ENCODE data around the gene CYBA.

The CYBA gene

GRCh38 chr16:88596483-88596882, 54.4 kb downstream of the CYBA start:
- no peak for DNase-seq (ENCODE audit: extremely low spot score)
- CTCF ChIA-PET: no interaction called here
- POLR2A ChIA-PET: no interaction called here
- TF ChIP-seq, protein P1, sequence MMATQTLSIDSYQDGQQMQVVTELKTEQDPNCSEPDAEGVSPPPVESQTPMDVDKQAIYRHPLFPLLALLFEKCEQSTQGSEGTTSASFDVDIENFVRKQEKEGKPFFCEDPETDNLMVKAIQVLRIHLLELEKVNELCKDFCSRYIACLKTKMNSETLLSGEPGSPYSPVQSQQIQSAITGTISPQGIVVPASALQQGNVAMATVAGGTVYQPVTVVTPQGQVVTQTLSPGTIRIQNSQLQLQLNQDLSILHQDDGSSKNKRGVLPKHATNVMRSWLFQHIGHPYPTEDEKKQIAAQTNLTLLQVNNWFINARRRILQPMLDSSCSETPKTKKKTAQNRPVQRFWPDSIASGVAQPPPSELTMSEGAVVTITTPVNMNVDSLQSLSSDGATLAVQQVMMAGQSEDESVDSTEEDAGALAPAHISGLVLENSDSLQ (IDR thresholded peaks at IDR 0.05): no peak
- TF ChIP-seq HDGF (IDR thresholded peaks at IDR 0.05; ENCODE audit: borderline replicate concordance): no peak
- no peak for TF ChIP-seq FOXA1 (IDR thresholded peaks at IDR 0.05)
- no peak for TF ChIP-seq ELF4 (IDR thresholded peaks at IDR 0.05)
- no peak for TF ChIP-seq FOXM1 (IDR thresholded peaks at IDR 0.05; ENCODE audit: borderline replicate concordance)
- no peak for TF ChIP-seq ARNT (IDR thresholded peaks at IDR 0.05)
- TF ChIP-seq CTBP1 (IDR thresholded peaks at IDR 0.05; ENCODE audit: borderline replicate concordance): no peak
- no peak for TF ChIP-seq NFRKB (IDR thresholded peaks at IDR 0.05)
- no peak for TF ChIP-seq BHLHE40 (IDR thresholded peaks at IDR 0.05; ENCODE audit: borderline replicate concordance)
- TF ChIP-seq LEF1 (IDR thresholded peaks at IDR 0.05; ENCODE audit: borderline replicate concordance): no peak
- no peak for TF ChIP-seq SP1 (IDR thresholded peaks at IDR 0.05)
- TF ChIP-seq SUZ12 (IDR thresholded peaks at IDR 0.05): no peak
- no peak for TF ChIP-seq FOXK2 (IDR thresholded peaks at IDR 0.05)

- TF ChIP-seq ARNT (IDR thresholded peaks at IDR 0.05) (no peak), TARDBP (IDR thresholded peaks at IDR 0.05) (no peak), ZNF384 (IDR thresholded peaks at IDR 0.05) (no peak), HDGF (IDR thresholded peaks at IDR 0.05; ENCODE audit: borderline replicate concordance) (no peak), SUZ12 (IDR thresholded peaks at IDR 0.05) (no peak), SP1 (IDR thresholded peaks at IDR 0.05) (no peak)
- TF ChIP-seq, protein P1 (IDR thresholded peaks at IDR 0.05): no peak
- ChIA-PET POLR2A (no interaction called here), CTCF (no interaction called here)
- DNase-seq (ENCODE audit: extremely low spot score): no peak
Measured at GRCh38 chr16:88595921-88596320, 54.9 kb downstream of the CYBA start.

DNA sequence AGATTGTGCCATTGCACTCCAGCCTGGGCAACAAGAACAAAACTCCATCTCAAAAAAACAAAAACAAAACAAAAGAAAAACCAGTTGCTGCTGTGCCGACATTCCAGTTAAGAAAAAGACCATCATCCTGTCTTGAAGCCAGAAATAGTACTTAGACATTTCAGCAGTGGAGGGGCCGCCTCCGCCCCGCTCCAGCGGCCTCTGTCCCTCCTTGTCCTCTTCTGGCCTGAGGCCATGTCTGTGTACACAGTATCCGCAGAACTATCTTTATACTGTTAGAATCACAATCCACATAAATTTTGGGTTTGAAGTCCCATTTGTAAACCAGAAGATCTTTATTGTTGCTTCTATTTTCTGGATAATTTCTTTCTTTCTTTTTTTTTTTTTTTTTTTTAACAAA, 55.8 kb downstream of the CYBA start:
- ChIA-PET CTCF (no interaction called here), POLR2A (interaction anchor here (2.4 kb wide), 1 partner anchor 25 kb away, joined by 9 read pairs; the partner anchor contains the start of gene ZC3H18)
- no peak for DNase-seq (ENCODE audit: extremely low spot score)
- no peak for TF ChIP-seq BHLHE40 (IDR thresholded peaks at IDR 0.05; ENCODE audit: borderline replicate concordance)
- no peak for TF ChIP-seq ZNF384 (IDR thresholded peaks at IDR 0.05)
- no peak for TF ChIP-seq FOXM1 (IDR thresholded peaks at IDR 0.05; ENCODE audit: borderline replicate concordance)
- no peak for TF ChIP-seq ELF4 (IDR thresholded peaks at IDR 0.05)
- TF ChIP-seq SUZ12 (IDR thresholded peaks at IDR 0.05): no peak
- TF ChIP-seq ARNT (IDR thresholded peaks at IDR 0.05): no peak
- TF ChIP-seq FOXA1 (IDR thresholded peaks at IDR 0.05): no peak
- no peak for TF ChIP-seq LEF1 (IDR thresholded peaks at IDR 0.05; ENCODE audit: borderline replicate concordance)
- TF ChIP-seq, protein P1 (IDR thresholded peaks at IDR 0.05): no peak
- TF ChIP-seq TARDBP (IDR thresholded peaks at IDR 0.05): no peak
- TF ChIP-seq FOXK2 (IDR thresholded peaks at IDR 0.05): no peak
- no peak for TF ChIP-seq HDGF (IDR thresholded peaks at IDR 0.05; ENCODE audit: borderline replicate concordance)
- TF ChIP-seq SP1 (IDR thresholded peaks at IDR 0.05): no peak
- no peak for TF ChIP-seq CTBP1 (IDR thresholded peaks at IDR 0.05; ENCODE audit: borderline replicate concordance)
- TF ChIP-seq L3MBTL2 (conservative IDR thresholded peaks at IDR 0.05): no peak
- TF ChIP-seq NFRKB (IDR thresholded peaks at IDR 0.05): no peak

- POLR2A ChIA-PET: interaction anchor here (2.4 kb wide), 1 partner anchor 23 kb away, joined by 9 read pairs; the partner anchor contains the start of gene ZC3H18
- CTCF ChIA-PET: no interaction called here
- no peak for DNase-seq (ENCODE audit: extremely low spot score)
- TF ChIP-seq CTBP1 (IDR thresholded peaks at IDR 0.05; ENCODE audit: borderline replicate concordance) (no peak), SUZ12 (IDR thresholded peaks at IDR 0.05) (no peak)
Measured at GRCh38 chr16:88593910-88594309, 56.9 kb downstream of the CYBA start.

- POLR2A ChIA-PET: interaction anchor here (2.4 kb wide), 1 partner anchor 23 kb away, joined by 9 read pairs; the partner anchor contains the start of gene ZC3H18
- DNase-seq (ENCODE audit: extremely low spot score): no peak
- CTCF ChIA-PET: no interaction called here
- TF ChIP-seq SUZ12 (IDR thresholded peaks at IDR 0.05): no peak
- no peak for TF ChIP-seq BHLHE40 (IDR thresholded peaks at IDR 0.05; ENCODE audit: borderline replicate concordance)
- TF ChIP-seq CTBP1 (IDR thresholded peaks at IDR 0.05; ENCODE audit: borderline replicate concordance): no peak
- TF ChIP-seq ELF4 (IDR thresholded peaks at IDR 0.05): no peak
- no peak for TF ChIP-seq TARDBP (IDR thresholded peaks at IDR 0.05)
- no peak for TF ChIP-seq HDGF (IDR thresholded peaks at IDR 0.05; ENCODE audit: borderline replicate concordance)
- no peak for TF ChIP-seq SP1 (IDR thresholded peaks at IDR 0.05)
- no peak for TF ChIP-seq ARNT (IDR thresholded peaks at IDR 0.05)
- no peak for TF ChIP-seq L3MBTL2 (conservative IDR thresholded peaks at IDR 0.05)
- TF ChIP-seq, protein P1 (IDR thresholded peaks at IDR 0.05): no peak
Measured at GRCh38 chr16:88593489-88593888, 57.4 kb downstream of the CYBA start.

All from HEK293T (cell line).